Measurements from ENCODE around the gene CBLIF. TPM values are rescaled to one million over a fixed set of nuclear protein-coding genes. Genes with fewer than 3 reads are reported as not detected.
"Not testable (repeated sequence)": the region's sequence is repeated elsewhere in the genome, so short reads cannot be mapped to it uniquely, and the experiment has no call there.

Gene CBLIF
- total RNA-seq, 2 donors from 2014 or later: not detected

GRCh38 chr11:59833602-59834001 lies 11.7 kb downstream of the CBLIF start:
- Mint-ChIP-seq H3K27me3 (peaks cover 15 to 19% of the 10 kb centered on the region in 2 donors), H3K4me3 (no peak overlapping the region), H3K4me1 (ENCODE audit: low read depth in 2 of 2) (peaks cover 0 to 7% of the 10 kb centered on the region in 2 donors), H3K36me3 (no peaks in the 10 kb centered on the region), H3K27ac (no peak overlapping the region), H3K9me3 (no peaks in the 10 kb centered on the region)
- DNase-seq (ENCODE audit: low spot score) (no peak), ATAC-seq (no peak)

GRCh38 chr11:59829358-59829757 lies 15.9 kb downstream of the CBLIF start:
- DNase-seq (ENCODE audit: low spot score) (no peak), ATAC-seq (no peak)
- H3K4me1 Mint-ChIP-seq (ENCODE audit: low read depth in 2 of 2): peaks cover 0 to 7% of the 10 kb centered on the region in 2 donors
- no peak overlapping the region for H3K27ac Mint-ChIP-seq
- H3K36me3 Mint-ChIP-seq: no peaks in the 10 kb centered on the region
- H3K9me3 Mint-ChIP-seq: no peaks in the 10 kb centered on the region
- H3K4me3 Mint-ChIP-seq: no peak overlapping the region
- peaks cover 7 to 18% of the 10 kb centered on the region in 2 donors for H3K27me3 Mint-ChIP-seq

GRCh38 chr11:59822989-59823566 lies 22.2 kb downstream of the CBLIF start:
- ATAC-seq (peak; percentile 62 to 73), DNase-seq (ENCODE audit: low spot score) (no peak)
- H3K36me3 Mint-ChIP-seq: no peaks in the 10 kb centered on the region
- H3K4me3 Mint-ChIP-seq: no peak overlapping the region
- H3K27me3 Mint-ChIP-seq: peaks cover 2 to 8% of the 10 kb centered on the region in 2 donors
- H3K4me1 Mint-ChIP-seq (ENCODE audit: low read depth in 2 of 2): peaks cover 3 to 5% of the 10 kb centered on the region in 2 donors
- no peaks in the 10 kb centered on the region for H3K9me3 Mint-ChIP-seq
- no peak overlapping the region for H3K27ac Mint-ChIP-seq

DNA sequence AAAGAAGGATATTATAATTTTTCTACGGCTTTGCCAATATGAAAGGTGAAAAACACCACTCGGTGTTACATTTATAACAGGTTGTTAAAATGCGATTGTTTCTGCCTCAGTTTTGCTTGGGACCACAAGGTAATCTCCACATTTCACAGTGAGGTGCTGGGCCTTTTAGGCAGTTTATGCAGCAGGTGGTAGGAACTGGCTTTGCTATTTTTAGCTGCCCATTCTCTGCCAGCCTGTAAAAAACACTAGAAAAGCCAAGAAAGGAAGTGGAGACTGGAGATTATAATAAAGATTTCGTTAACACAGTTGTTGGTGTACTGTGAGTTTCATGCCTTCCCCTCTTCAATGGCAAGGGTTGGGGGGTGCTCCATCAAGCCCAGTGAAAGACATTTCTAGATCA lies 26.7 kb downstream of the CBLIF start:
- DNase-seq (ENCODE audit: low spot score) (no peak), ATAC-seq (no peak)
- no peak overlapping the region for H3K4me3 Mint-ChIP-seq
- H3K4me1 Mint-ChIP-seq (ENCODE audit: low read depth in 2 of 2): peaks cover 9 to 10% of the 10 kb centered on the region in 2 donors
- H3K9me3 Mint-ChIP-seq: no peaks in the 10 kb centered on the region
- H3K27ac Mint-ChIP-seq: no peak overlapping the region
- peaks cover 0 to 2% of the 10 kb centered on the region in 2 donors for H3K27me3 Mint-ChIP-seq
- H3K36me3 Mint-ChIP-seq: no peaks in the 10 kb centered on the region

GRCh38 chr11:59816434-59816833 lies 28.9 kb downstream of the CBLIF start:
- H3K27me3 Mint-ChIP-seq; DNase-seq (ENCODE audit: low spot score); H3K4me1 Mint-ChIP-seq (ENCODE audit: low read depth in 2 of 2); H3K36me3 Mint-ChIP-seq; H3K4me3 Mint-ChIP-seq; ATAC-seq; H3K27ac Mint-ChIP-seq; H3K9me3 Mint-ChIP-seq: not testable (repeated sequence)

GRCh38 chr11:59815754-59816153 lies 29.5 kb downstream of the CBLIF start:
- H3K27me3 Mint-ChIP-seq: no peaks in the 10 kb centered on the region
- no peak for DNase-seq (ENCODE audit: low spot score)
- H3K27ac Mint-ChIP-seq: no peak overlapping the region
- H3K4me1 Mint-ChIP-seq (ENCODE audit: low read depth in 2 of 2): peaks cover 10 to 11% of the 10 kb centered on the region in 2 donors
- peaks cover 3% of the 10 kb centered on the region for H3K9me3 Mint-ChIP-seq
- no peak overlapping the region for H3K4me3 Mint-ChIP-seq
- no peak for ATAC-seq
- no peaks in the 10 kb centered on the region for H3K36me3 Mint-ChIP-seq

DNA sequence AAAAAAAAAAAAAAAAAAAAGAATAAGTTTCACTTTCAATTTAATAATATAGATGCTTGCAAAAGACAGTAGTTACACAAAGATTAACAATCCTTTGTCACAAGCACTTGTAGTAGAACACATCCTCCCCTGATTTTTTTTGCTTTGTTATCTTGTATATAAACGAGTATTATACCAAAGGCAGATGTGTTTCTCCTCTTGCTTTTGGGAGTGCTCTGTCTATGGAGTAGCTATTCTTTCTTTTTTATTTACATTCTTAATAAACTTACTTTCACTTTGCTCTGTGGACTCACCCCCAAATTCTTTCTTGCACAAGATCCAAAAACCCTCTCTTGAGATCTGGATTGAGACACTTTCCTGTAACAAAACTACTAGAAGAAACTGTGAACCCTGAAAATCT lies 31.3 kb downstream of the CBLIF start:
- Mint-ChIP-seq H3K27me3 (no peaks in the 10 kb centered on the region), H3K36me3 (no peaks in the 10 kb centered on the region), H3K9me3 (peaks cover 3% of the 10 kb centered on the region), H3K27ac (peak overlapping the region; percentile 23 to 44), H3K4me3 (peak overlapping the region; percentile 42), H3K4me1 (ENCODE audit: low read depth in 2 of 2) (peaks cover 10 to 14% of the 10 kb centered on the region in 2 donors)
- ATAC-seq (no peak), DNase-seq (ENCODE audit: low spot score) (no peak)

- Mint-ChIP-seq H3K4me1 (ENCODE audit: low read depth in 2 of 2) (peaks cover 14% of the 10 kb centered on the region in 2 donors), H3K27me3 (no peaks in the 10 kb centered on the region), H3K36me3 (no peaks in the 10 kb centered on the region), H3K4me3 (no peak overlapping the region), H3K9me3 (peaks cover 3% of the 10 kb centered on the region), H3K27ac (no peak overlapping the region)
- no peak for DNase-seq (ENCODE audit: low spot score)
- ATAC-seq: no peak
These were observed 31.9 kb downstream of the CBLIF start for GRCh38 chr11:59813364-59813763.

- Mint-ChIP-seq H3K27me3 (no peaks in the 10 kb centered on the region), H3K36me3 (peaks cover under 1% of the 10 kb centered on the region), H3K4me3 (no peak overlapping the region), H3K9me3 (peaks cover 3% of the 10 kb centered on the region), H3K4me1 (ENCODE audit: low read depth in 2 of 2) (peaks cover 14% of the 10 kb centered on the region in 2 donors), H3K27ac (peak overlapping the region in 1 of 2 donors; percentile 35)
- DNase-seq (ENCODE audit: low spot score): no peak
- ATAC-seq: no peak
These were observed 33.1 kb downstream of the CBLIF start for GRCh38 chr11:59812220-59812619.

- DNase-seq (ENCODE audit: low spot score) (no peak), ATAC-seq (no peak)
- H3K36me3 Mint-ChIP-seq: peaks cover 11% of the 10 kb centered on the region
- H3K27me3 Mint-ChIP-seq: no peaks in the 10 kb centered on the region
- peaks cover 3% of the 10 kb centered on the region for H3K9me3 Mint-ChIP-seq
- peaks cover 14% of the 10 kb centered on the region in 2 donors for H3K4me1 Mint-ChIP-seq (ENCODE audit: low read depth in 2 of 2)
- H3K27ac Mint-ChIP-seq: peak overlapping the region; percentile 83 to 86
- H3K4me3 Mint-ChIP-seq: peak overlapping the region; percentile 91
These were observed 34.4 kb downstream of the CBLIF start for GRCh38 chr11:59810911-59811259.

GRCh38 chr11:59810189-59810910 lies 34.9 kb downstream of the CBLIF start, which contains the start of gene MRPL16:
Gene MRPL16 (minus strand): TSS chr11:59810778. CDS start chr11:59810658, 120 bp downstream.
- no peaks in the 10 kb centered on the region for H3K27me3 Mint-ChIP-seq
- peaks cover 11% of the 10 kb centered on the region for H3K36me3 Mint-ChIP-seq
- peak within 1 kb of the TSS; percentile 91 for H3K4me3 Mint-ChIP-seq
- peaks cover 14% of the 10 kb centered on the region in 2 donors for H3K4me1 Mint-ChIP-seq (ENCODE audit: low read depth in 2 of 2)
- peaks cover 3% of the 10 kb centered on the region for H3K9me3 Mint-ChIP-seq
- DNase-seq (ENCODE audit: low spot score) (peak; percentile 89), ATAC-seq (peak; percentile 98 to 99)
- H3K27ac Mint-ChIP-seq: peak within 1 kb of the TSS; percentile 83 to 86

DNA sequence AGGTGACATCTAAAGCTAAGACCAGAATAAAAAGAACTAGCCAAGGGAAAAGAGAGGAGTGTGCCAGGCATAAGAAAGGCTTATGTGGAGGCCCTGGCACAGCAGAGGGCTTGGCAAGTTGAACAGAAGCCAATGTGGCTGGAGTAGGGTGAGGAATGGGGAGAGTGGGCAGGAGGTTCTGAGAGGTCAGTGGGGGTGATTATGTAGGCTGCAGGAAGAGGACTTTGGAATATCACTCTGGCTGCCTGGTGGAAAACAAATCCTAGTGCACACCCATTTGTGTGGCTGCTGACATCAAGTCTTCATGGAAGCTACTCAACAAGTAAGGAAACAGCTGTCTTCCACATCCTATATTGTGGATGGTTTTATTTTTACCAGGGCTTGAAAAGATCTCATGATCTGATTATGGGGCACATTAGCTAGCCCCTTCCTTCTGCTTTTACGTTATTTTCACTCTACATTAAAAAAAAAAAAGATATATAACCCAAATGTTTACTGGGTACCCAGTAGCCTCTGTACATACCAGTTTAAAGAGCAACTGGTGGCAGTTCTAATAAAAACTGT lies 38.2 kb downstream of the CBLIF start:
- Mint-ChIP-seq H3K4me1 (ENCODE audit: low read depth in 2 of 2) (peaks cover 10 to 19% of the 10 kb centered on the region in 2 donors), H3K27ac (no peak overlapping the region), H3K36me3 (peaks cover 11% of the 10 kb centered on the region), H3K4me3 (no peak overlapping the region), H3K9me3 (peaks cover 3% of the 10 kb centered on the region), H3K27me3 (no peaks in the 10 kb centered on the region)
- no peak for DNase-seq (ENCODE audit: low spot score)
- ATAC-seq: no peak

- H3K27ac Mint-ChIP-seq: no peak overlapping the region
- ATAC-seq: no peak
These were observed 41.2 kb downstream of the CBLIF start for GRCh38 chr11:59804061-59804460.

DNA sequence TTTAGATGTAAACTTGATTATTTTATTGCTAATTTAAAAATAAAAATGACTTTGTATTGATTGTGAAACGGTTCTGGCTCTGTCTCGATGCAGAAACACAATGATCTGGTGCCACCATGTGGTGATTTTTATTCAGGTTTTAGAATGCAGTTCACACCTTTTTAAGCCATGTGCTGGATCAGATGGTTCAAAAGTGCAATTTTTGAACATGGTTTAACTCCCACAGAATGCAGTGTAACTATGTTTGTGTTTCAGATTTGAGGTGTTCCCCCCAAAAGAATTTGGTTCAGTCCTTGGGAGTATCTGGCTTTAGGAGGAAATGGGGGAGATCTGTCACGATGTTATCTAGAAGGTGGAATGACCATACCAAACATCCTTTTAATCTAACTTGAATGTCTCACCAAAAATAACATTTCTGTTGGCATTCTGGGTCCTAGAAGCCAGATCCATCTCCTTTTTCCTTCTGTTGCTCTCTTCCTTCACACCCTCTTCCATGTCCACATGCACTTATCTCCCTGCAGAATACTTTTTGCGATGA lies 42.6 kb downstream of the CBLIF start:
- ATAC-seq (peak in 1 of 2 donors; percentile 78), DNase-seq (ENCODE audit: low spot score) (peak; percentile 77)
- Mint-ChIP-seq H3K4me3 (no peak overlapping the region), H3K4me1 (ENCODE audit: low read depth in 2 of 2) (peaks cover 2 to 11% of the 10 kb centered on the region in 2 donors), H3K27me3 (no peaks in the 10 kb centered on the region), H3K36me3 (peaks cover 13% of the 10 kb centered on the region), H3K27ac (no peak overlapping the region), H3K9me3 (no peaks in the 10 kb centered on the region)

More at GRCh38 chr11:59804061-59804460, 41.2 kb downstream of the CBLIF start:
- Mint-ChIP-seq H3K27me3 (no peaks in the 10 kb centered on the region), H3K9me3 (no peaks in the 10 kb centered on the region), H3K4me1 (ENCODE audit: low read depth in 2 of 2) (peaks cover 2 to 15% of the 10 kb centered on the region in 2 donors), H3K4me3 (no peak overlapping the region), H3K36me3 (peaks cover 11% of the 10 kb centered on the region)
- no peak for DNase-seq (ENCODE audit: low spot score)

All from natural killer cell treated with Interleukin-12 subunit alpha and Interleukin-12 subunit beta and Interleukin-15 and Interleukin-18, amount 100 ng/mL, for 72 hours (primary cell).